Caco-2 (cell line): ENCODE results near the gene CDKL5. TPM values are rescaled to one million over a fixed set of nuclear protein-coding genes. Genes with fewer than 3 reads are reported as not detected.

Experiments
- BruUV-seq: library from RNA; stranded (reverse); fragments of 400-500 nt; replicated peaks from 2 replicates; lab custom pipeline; 2021; lab: Mats Ljungman, UMichigan
- CTCF ChIA-PET: fragments of 300-600 bp; sonication (Branson Sonifier 250); formaldehyde crosslinking; loops from one replicate; lab custom pipeline; 2022; ENCODE audit warnings: antibody characterized with exemption; lab: Charles Lee
- POLR2A ChIA-PET: fragments of 300-600 bp; sonication (Branson Sonifier 250); formaldehyde crosslinking; loops from one replicate; lab custom pipeline; 2022; ENCODE audit warnings: antibody characterized with exemption; lab: Charles Lee
- DNase-seq, 2 experiments: peaks; one replicate each; pipeline versions ENCODE4 v3.0.0 to v3.0.0-alpha.2; 2020 to 2022
- H3K27me3 ChIP-seq: replicated peaks from 2 replicates; pipeline ENCODE4 v1.6.0; 2011; ENCODE audit warnings: low read length; ENCODE audit not compliant: control insufficient read depth, insufficient read depth
- H3K36me3 ChIP-seq: 2 replicates; pipeline ENCODE4 v1.5.1; 2011; ENCODE audit warnings: low read length; ENCODE audit not compliant: control insufficient read depth, insufficient read depth
- H3K4me1 ChIP-seq: fragments of 250-450 bp; sonication (Bioruptor Pico); 2 replicates; pipeline ENCODE4 v1.5.1; 2020; ENCODE audit warnings: mild to moderate bottlenecking
- H3K4me3 ChIP-seq: 2 replicates; pipeline ENCODE4 v1.5.1; 2011; ENCODE audit warnings: low read depth, mild to moderate bottlenecking, control low read depth, low read length
- H3K9me3 ChIP-seq: fragments of 250-450 bp; sonication (Bioruptor Pico); 2 replicates; pipeline ENCODE4 v1.5.1; 2020; ENCODE audit warnings: mild to moderate bottlenecking, moderate library complexity
- H3K27ac Mint-ChIP-seq: one replicate; pipeline ENCODE4 v1.8.0; 2022; ENCODE audit warnings: mixed read lengths; ENCODE audit not compliant: unreplicated experiment
- H3K27me3 Mint-ChIP-seq: one replicate; pipeline ENCODE4 v1.8.0; 2022; ENCODE audit warnings: mixed read lengths; ENCODE audit not compliant: insufficient read depth, unreplicated experiment
- H3K36me3 Mint-ChIP-seq: one replicate; pipeline ENCODE4 v1.8.0; 2022; ENCODE audit warnings: mild to moderate bottlenecking, mixed read lengths; ENCODE audit not compliant: insufficient read depth, unreplicated experiment
- H3K4me1 Mint-ChIP-seq: one replicate; pipeline ENCODE4 v1.8.0; 2022; ENCODE audit warnings: low read depth, mixed read lengths; ENCODE audit not compliant: unreplicated experiment
- H3K4me3 Mint-ChIP-seq: one replicate; pipeline ENCODE4 v1.8.0; 2022; ENCODE audit warnings: mild to moderate bottlenecking, moderate library complexity, mixed read lengths; ENCODE audit not compliant: unreplicated experiment
- H3K9me3 Mint-ChIP-seq: one replicate; pipeline ENCODE4 v1.8.0; 2022; ENCODE audit warnings: mixed read lengths; ENCODE audit not compliant: unreplicated experiment
- CTCF ChIP-seq, 2 experiments: fragments of 200-600 bp in 1 of 2; IDR thresholded peaks; 1 replicate in 1 of 2; 2 replicates in 1 of 2; pipeline versions ENCODE4 v1.5.1 to v1.8.0; 2011 to 2022; ENCODE audit warnings: antibody characterized with exemption in 1 of 2, control low read depth in 1 of 2, inconsistent platforms in 1 of 2, low read depth in 1 of 2, low read length in 1 of 2, mild to moderate bottlenecking in 1 of 2, moderate library complexity in 1 of 2; ENCODE audit not compliant: insufficient read depth in 1 of 2, severe bottlenecking in 1 of 2, unreplicated experiment in 1 of 2
- intact Hi-C: fragments of 100-400 bp; cut with micrococcal nuclease; formaldehyde crosslinking; loops from one replicate; pipeline ENCODE4 v1.10.0; 2022; ENCODE audit not compliant: unreplicated experiment
- total RNA-seq: library from RNA; stranded (reverse); gene quantifications from 2 replicates; pipeline ENCODE4 v1.2.3, GENCODE V29; 2022

CDKL5 gene
- total RNA-seq, 1 experiment from 2014 or later, result 23.7 TPM

- ChIA-PET POLR2A (interaction anchor here (0.6 kb wide), 1 partner anchor 118 kb away, joined by 4 read pairs; no protein-coding TSS in a partner anchor), CTCF (interaction anchor here (1.3 kb wide), 1 partner anchor 194 kb away, joined by 4 read pairs; no protein-coding TSS in a partner anchor)
- Mint-ChIP-seq H3K9me3 (no peaks in the 10 kb centered on the region), H3K4me3 (no peak overlapping the region), H3K4me1 (peaks cover 17% of the 10 kb centered on the region), H3K27me3 (no peaks in the 10 kb centered on the region), H3K27ac (no peak overlapping the region), H3K36me3 (no peaks in the 10 kb centered on the region)
- Histone ChIP-seq H3K36me3 (no peaks in the 10 kb centered on the region), H3K9me3 (no peaks in the 10 kb centered on the region), H3K4me3 (no peak overlapping the region), H3K27me3 (no peaks in the 10 kb centered on the region), H3K4me1 (no peaks in the 10 kb centered on the region)
- TF ChIP-seq CTCF (IDR thresholded peaks at IDR 0.05; ENCODE audit: insufficient read depth in 1 of 2, low read depth in 1 of 2, low read length in 1 of 2, severe bottlenecking in 1 of 2, unreplicated experiment in 1 of 2), result no peak
- BruUV-seq, result no TSS peak
- intact Hi-C loops, result no loop called here
- no peak for DNase-seq
Observed at GRCh38 chrX:18692541-18692940, 267.1 kb downstream of the CDKL5 start.

- intact Hi-C loops, result no loop called here
- TF ChIP-seq CTCF (IDR thresholded peaks at IDR 0.05; ENCODE audit: insufficient read depth in 1 of 2, low read depth in 1 of 2, low read length in 1 of 2, severe bottlenecking in 1 of 2, unreplicated experiment in 1 of 2), result no peak
Observed at GRCh38 chrX:18696653-18697052, 271.2 kb downstream of the CDKL5 start.

GRCh38 chrX:18698737-18699650 is 273.6 kb downstream of the CDKL5 start:
- TF ChIP-seq CTCF (IDR thresholded peaks at IDR 0.05; ENCODE audit: insufficient read depth in 1 of 2, low read depth in 1 of 2, low read length in 1 of 2, severe bottlenecking in 1 of 2, unreplicated experiment in 1 of 2), result no peak
- no peaks in the 10 kb centered on the region for H3K27me3 ChIP-seq
- no peak overlapping the region for H3K27ac Mint-ChIP-seq
- ChIA-PET CTCF (no interaction called here), POLR2A (no interaction called here)
- intact Hi-C loops, result no loop called here
- BruUV-seq, result no TSS peak
- H3K36me3 ChIP-seq, result no peaks in the 10 kb centered on the region
- no peaks in the 10 kb centered on the region for H3K36me3 Mint-ChIP-seq
- no peak for DNase-seq
- H3K4me1 ChIP-seq, result no peaks in the 10 kb centered on the region
- H3K4me3 Mint-ChIP-seq, result no peak overlapping the region
- no peaks in the 10 kb centered on the region for H3K4me1 Mint-ChIP-seq
- H3K9me3 ChIP-seq, result no peaks in the 10 kb centered on the region
- no peaks in the 10 kb centered on the region for H3K27me3 Mint-ChIP-seq
- H3K4me3 ChIP-seq, result no peak overlapping the region
- H3K9me3 Mint-ChIP-seq, result no peaks in the 10 kb centered on the region

More at GRCh38 chrX:18696653-18697052, 271.2 kb downstream of the CDKL5 start:
- CTCF ChIA-PET, result no interaction called here
- DNase-seq, result no peak
- Mint-ChIP-seq H3K27me3 (no peaks in the 10 kb centered on the region), H3K9me3 (no peaks in the 10 kb centered on the region), H3K4me1 (peaks cover 11% of the 10 kb centered on the region), H3K27ac (no peak overlapping the region), H3K4me3 (no peak overlapping the region), H3K36me3 (no peaks in the 10 kb centered on the region)
- H3K9me3 ChIP-seq, result no peaks in the 10 kb centered on the region
- POLR2A ChIA-PET, result no interaction called here
- no peaks in the 10 kb centered on the region for H3K4me1 ChIP-seq
- H3K27me3 ChIP-seq, result no peaks in the 10 kb centered on the region
- H3K36me3 ChIP-seq, result no peaks in the 10 kb centered on the region
- no peak overlapping the region for H3K4me3 ChIP-seq
- BruUV-seq, result no TSS peak
